K562 (cell line): ENCODE results near the gene GPSM3. TPM values are rescaled to one million over a fixed set of nuclear protein-coding genes. Genes with fewer than 3 reads are reported as not detected.
A peak's percentile ranks its signal among the peaks of the same experiment; 100 is the strongest.

Experiments
- ARID1B ChIP-seq: fragments of 450-650 bp; IDR thresholded peaks from 2 replicates; pipeline ENCODE4 v1.6.1; 2016; ENCODE audit warnings: antibody characterized with exemption, mild to moderate bottlenecking, inconsistent platforms
- C11orf30 ChIP-seq: fragments of 450-650 bp; IDR thresholded peaks from 2 replicates; pipeline ENCODE4 v1.6.1; 2016; ENCODE audit warnings: low read depth, mild to moderate bottlenecking
- CBX1 ChIP-seq: sonication (generic); IDR thresholded peaks from 2 replicates; pipeline ENCODE4 v1.6.1; 2016; ENCODE audit warnings: antibody characterized with exemption, low read depth, mild to moderate bottlenecking
- CCNT2 ChIP-seq: IDR thresholded peaks from 2 replicates; pipeline ENCODE4 v1.6.1; 2011; ENCODE audit warnings: borderline replicate concordance, low read depth, mild to moderate bottlenecking, moderate library complexity, mixed read lengths, low read length; ENCODE audit not compliant: insufficient read length; ENCODE audit errors: extremely low read depth
- EGR1 ChIP-seq: fragments of 450-650 bp; conservative IDR thresholded peaks from 2 replicates; pipeline ENCODE4 v1.6.1; 2017; ENCODE audit warnings: mild to moderate bottlenecking
- ETV6 ChIP-seq, 3 experiments: fragments of 150-350 bp in 1 of 3; sonication (generic) in 1 of 3; formaldehyde crosslinking in 1 of 3; IDR thresholded peaks; 2 replicates each; pipeline versions ENCODE4 v1.6.1 to v1.8.0; 2014 to 2022; ENCODE audit warnings: borderline replicate concordance in 2 of 3, low read depth in 2 of 3, antibody characterized with exemption in 1 of 3, low read length in 1 of 3, mild to moderate bottlenecking in 1 of 3, missing genetic modification reagents in 1 of 3
- FOXA1 ChIP-seq: fragments of 450-650 bp; IDR thresholded peaks from 2 replicates; pipeline ENCODE4 v1.6.1; 2016; ENCODE audit warnings: mild to moderate bottlenecking, borderline replicate concordance
- HNRNPL ChIP-seq: fragments of 200-400 bp; formaldehyde crosslinking; IDR thresholded peaks from 2 replicates; pipeline ENCODE4 v1.6.1; 2017; ENCODE audit warnings: low read depth, mild to moderate bottlenecking, low read length
- MAZ ChIP-seq, 2 experiments: fragments of 450-650 bp in 1 of 2; sonication (generic) in 1 of 2; formaldehyde crosslinking; IDR thresholded peaks in 1 of 2; conservative IDR thresholded peaks in 1 of 2; 2 replicates each; pipeline versions ENCODE4 v1.4.0 to v1.5.0; 2020; ENCODE audit warnings: mild to moderate bottlenecking in 1 of 2, missing genetic modification reagents in 1 of 2
- MXI1 ChIP-seq: IDR thresholded peaks from 2 replicates; pipeline ENCODE4 v1.6.1; 2011; ENCODE audit warnings: low read depth, mild to moderate bottlenecking, improper control_type of control experiment, low read length
- NFE2 ChIP-seq: IDR thresholded peaks from 2 replicates; pipeline ENCODE4 v1.6.1; 2014; ENCODE audit warnings: antibody characterized with exemption, low read depth
- POLR2G ChIP-seq: fragments of 200-400 bp; formaldehyde crosslinking; IDR thresholded peaks from 2 replicates; pipeline ENCODE4 v1.6.1; 2017; ENCODE audit warnings: low read depth, mild to moderate bottlenecking, antibody characterized with exemption, low read length, moderate library complexity
- RBFOX2 ChIP-seq: fragments of 200-400 bp; formaldehyde crosslinking; IDR thresholded peaks from 2 replicates; pipeline ENCODE4 v1.6.1; 2017; ENCODE audit warnings: low read depth, mild to moderate bottlenecking, low read length, moderate library complexity
- RUNX1 ChIP-seq: sonication (generic); IDR thresholded peaks from 2 replicates; pipeline ENCODE4 v1.6.1; 2016; ENCODE audit warnings: antibody characterized with exemption, low read depth
- ZNF699 ChIP-seq: fragments of 250-450 bp; sonication (Bioruptor Pico); IDR thresholded peaks from 2 replicates; pipeline ENCODE4 v1.8.0; 2021; ENCODE audit warnings: mild to moderate bottlenecking, moderate library complexity; ENCODE audit not compliant: insufficient replicate concordance
- polyA plus RNA-seq, 8 experiments: library from polyadenylated mRNA; depleted of rRNA in 4 of 8; stranded (reverse) in 5 of 8; unstranded in 3 of 8; fragments of >200 nt; fragmentation: Nextera tagmentation in 2 of 8; fragmentation: Illumina TruSeq in 1 of 8; extraction: Ambion mirVana in 2 of 8; extraction: Trizol in 1 of 8; gene quantifications; 2 replicates each; pipeline versions ENCODE4 v1.2.1 to v1.2.3, GENCODE V29; 2011 to 2014; ENCODE audit warnings: inconsistent platforms in 1 of 8, missing spikeins in 1 of 8
- total RNA-seq, 7 experiments: library from RNA; depleted of rRNA in 6 of 7; stranded (reverse); fragments of >200 nt in 6 of 7; fragmentation: Illumina TruSeq in 2 of 7; extraction: Trizol in 2 of 7; gene quantifications; 2 replicates each; pipeline versions ENCODE4 v1.2.1 to v1.2.3, GENCODE V29; 2011 to 2021; ENCODE audit warnings: low replicate concordance in 1 of 7
- TF ChIP-seq, protein P1 (sequence below): IDR thresholded peaks from 2 replicates; pipeline ENCODE4 v1.6.1; 2011; ENCODE audit warnings: borderline replicate concordance, low read depth, mild to moderate bottlenecking, moderate library complexity, low read length; ENCODE audit not compliant: insufficient read depth, poor library complexity, severe bottlenecking
- TF ChIP-seq, protein P2 (sequence below): sonication (generic); formaldehyde crosslinking; IDR thresholded peaks from 2 replicates; pipeline ENCODE4 v1.8.1; 2023; ENCODE audit warnings: mild to moderate bottlenecking, missing genetic modification reagents
- TF ChIP-seq, protein P3 (sequence below): fragments of 250-450 bp; sonication (Bioruptor Pico); IDR thresholded peaks from 2 replicates; pipeline ENCODE4 v1.5.0; 2021

GPSM3 gene
- total and polyA plus RNA-seq, 9 of the 15 experiments (the other 6 are each of a cell fraction or from before 2014, with no cell fraction given), result 5.3 to 42.6 (median 24.4) TPM

DNA sequence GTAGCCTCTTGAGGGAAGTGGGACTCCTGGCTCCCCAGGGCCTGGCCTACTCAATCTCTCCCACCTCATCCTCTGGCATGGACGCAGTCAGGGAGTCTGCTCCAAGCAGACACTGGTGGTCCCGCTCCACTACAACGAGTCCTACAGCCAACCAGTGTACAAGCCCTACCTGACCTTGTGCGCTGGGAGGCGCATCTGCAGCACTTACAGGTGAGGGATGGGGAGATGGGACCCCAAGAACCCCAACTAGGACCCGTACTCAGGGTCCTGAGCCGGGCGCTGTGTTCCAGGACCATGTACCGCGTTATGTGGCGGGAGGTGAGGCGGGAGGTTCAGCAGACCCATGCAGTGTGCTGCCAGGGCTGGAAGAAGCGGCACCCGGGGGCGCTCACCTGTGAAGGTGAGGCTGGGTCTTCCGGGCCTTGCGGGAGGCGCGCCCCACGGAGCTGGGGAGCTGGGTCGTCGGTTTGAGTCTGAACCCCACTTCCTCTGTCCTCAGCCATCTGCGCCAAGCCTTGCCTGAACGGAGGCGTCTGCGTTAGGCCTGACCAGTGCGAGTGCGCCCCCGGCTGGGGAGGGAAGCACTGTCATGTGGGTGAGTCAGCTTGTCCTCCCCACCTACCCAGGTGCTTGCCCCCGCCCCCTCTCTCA, 25.9 kb downstream of the GPSM3 start (continued):
- TF ChIP-seq, protein P1, sequence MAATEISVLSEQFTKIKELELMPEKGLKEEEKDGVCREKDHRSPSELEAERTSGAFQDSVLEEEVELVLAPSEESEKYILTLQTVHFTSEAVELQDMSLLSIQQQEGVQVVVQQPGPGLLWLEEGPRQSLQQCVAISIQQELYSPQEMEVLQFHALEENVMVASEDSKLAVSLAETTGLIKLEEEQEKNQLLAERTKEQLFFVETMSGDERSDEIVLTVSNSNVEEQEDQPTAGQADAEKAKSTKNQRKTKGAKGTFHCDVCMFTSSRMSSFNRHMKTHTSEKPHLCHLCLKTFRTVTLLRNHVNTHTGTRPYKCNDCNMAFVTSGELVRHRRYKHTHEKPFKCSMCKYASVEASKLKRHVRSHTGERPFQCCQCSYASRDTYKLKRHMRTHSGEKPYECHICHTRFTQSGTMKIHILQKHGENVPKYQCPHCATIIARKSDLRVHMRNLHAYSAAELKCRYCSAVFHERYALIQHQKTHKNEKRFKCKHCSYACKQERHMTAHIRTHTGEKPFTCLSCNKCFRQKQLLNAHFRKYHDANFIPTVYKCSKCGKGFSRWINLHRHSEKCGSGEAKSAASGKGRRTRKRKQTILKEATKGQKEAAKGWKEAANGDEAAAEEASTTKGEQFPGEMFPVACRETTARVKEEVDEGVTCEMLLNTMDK, result peak; percentile 27
- TF ChIP-seq ETV6 (IDR thresholded peaks at IDR 0.05; ENCODE audit: borderline replicate concordance in 1 of 2, low read depth in 2 of 2, low read length in 1 of 2) (no peak), ETV6 (CRISPR knock-in tag; IDR thresholded peaks at IDR 0.05; ENCODE audit: borderline replicate concordance) (no peak), FOXA1 (no peak), CBX1 (0 out of 2 replicates have a peak, but pooled peaks have one; percentile 28), ZNF699 (CRISPR knock-in tag) (no peak), RUNX1 (0 out of 2 replicates have a peak, but pooled peaks have one; percentile 9), C11orf30 (0 out of 2 replicates have a peak, but pooled peaks have one; percentile 16), MXI1 (no peak), POLR2G (peak; percentile 69), HNRNPL (0 out of 2 replicates have a peak, but pooled peaks have one; percentile 17), CCNT2 (peak; percentile 27), RBFOX2 (peak; percentile 61; the same call in 1 of the 2 replicates), ARID1B (0 out of 2 replicates have a peak, but pooled peaks have one; percentile 15), MAZ (CRISPR knock-in tag; conservative IDR thresholded peaks at IDR 0.05 in 1 of 2, IDR thresholded peaks at IDR 0.05 in 1 of 2) (peak in 1 of 2 experiments; percentile 18; a peak in 1 of 4 replicates), NFE2 (peak; percentile 60; the same call in 1 of the 2 replicates), EGR1 (peak; percentile 26; the same call in 1 of the 2 replicates)
- TF ChIP-seq, protein P2, sequence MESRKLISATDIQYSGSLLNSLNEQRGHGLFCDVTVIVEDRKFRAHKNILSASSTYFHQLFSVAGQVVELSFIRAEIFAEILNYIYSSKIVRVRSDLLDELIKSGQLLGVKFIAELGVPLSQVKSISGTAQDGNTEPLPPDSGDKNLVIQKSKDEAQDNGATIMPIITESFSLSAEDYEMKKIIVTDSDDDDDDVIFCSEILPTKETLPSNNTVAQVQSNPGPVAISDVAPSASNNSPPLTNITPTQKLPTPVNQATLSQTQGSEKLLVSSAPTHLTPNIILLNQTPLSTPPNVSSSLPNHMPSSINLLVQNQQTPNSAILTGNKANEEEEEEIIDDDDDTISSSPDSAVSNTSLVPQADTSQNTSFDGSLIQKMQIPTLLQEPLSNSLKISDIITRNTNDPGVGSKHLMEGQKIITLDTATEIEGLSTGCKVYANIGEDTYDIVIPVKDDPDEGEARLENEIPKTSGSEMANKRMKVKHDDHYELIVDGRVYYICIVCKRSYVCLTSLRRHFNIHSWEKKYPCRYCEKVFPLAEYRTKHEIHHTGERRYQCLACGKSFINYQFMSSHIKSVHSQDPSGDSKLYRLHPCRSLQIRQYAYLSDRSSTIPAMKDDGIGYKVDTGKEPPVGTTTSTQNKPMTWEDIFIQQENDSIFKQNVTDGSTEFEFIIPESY (CRISPR knock-in tag), result peak; percentile 92
- TF ChIP-seq, protein P3, sequence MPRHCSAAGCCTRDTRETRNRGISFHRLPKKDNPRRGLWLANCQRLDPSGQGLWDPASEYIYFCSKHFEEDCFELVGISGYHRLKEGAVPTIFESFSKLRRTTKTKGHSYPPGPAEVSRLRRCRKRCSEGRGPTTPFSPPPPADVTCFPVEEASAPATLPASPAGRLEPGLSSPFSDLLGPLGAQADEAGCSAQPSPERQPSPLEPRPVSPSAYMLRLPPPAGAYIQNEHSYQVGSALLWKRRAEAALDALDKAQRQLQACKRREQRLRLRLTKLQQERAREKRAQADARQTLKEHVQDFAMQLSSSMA, result no peak
